OCI-LY3 (cell line): ENCODE measurements around the gene SLCO4C1.

Source experiments
- H2AFZ ChIP-seq: fragments of 200-600, 300-600 bp; shearing (Covaris generic); 2 replicates; pipeline ENCODE4 v1.6.0; 2014; ENCODE audit warnings: antibody characterized with exemption, low read depth, low read length
- H3K27ac ChIP-seq: fragments of 200-600, 300-600 bp; sonication (generic); 2 replicates; pipeline ENCODE4 v1.5.1; 2014; ENCODE audit warnings: mild to moderate bottlenecking, low read length, moderate library complexity, mixed read lengths
- H3K27me3 ChIP-seq: fragments of 200-600, 300-600 bp; sonication (generic); 2 replicates; pipeline ENCODE4 v1.6.1; 2014; ENCODE audit warnings: low read depth, low read length, mixed read lengths
- H3K36me3 ChIP-seq: fragments of 200-600, 300-600 bp; sonication (generic); replicated peaks from 2 replicates; pipeline ENCODE3; 2014; ENCODE audit warnings: low read depth, low read length, mixed read lengths
- H3K4me1 ChIP-seq: fragments of 300-600, 200-600 bp; sonication (generic); 2 replicates; pipeline ENCODE4 v1.6.1; 2014; ENCODE audit warnings: low read length, mixed read lengths
- H3K4me2 ChIP-seq: fragments of 200-600, 300-600 bp; sonication (generic); 2 replicates; pipeline ENCODE4 v1.6.1; 2014; ENCODE audit warnings: low read length, mixed read lengths
- H3K4me3 ChIP-seq: fragments of 300-600, 200-600 bp; sonication (generic); 2 replicates; pipeline ENCODE4 v1.5.1; 2014; ENCODE audit warnings: antibody characterized with exemption, mild to moderate bottlenecking, low read length, moderate library complexity
- H3K79me2 ChIP-seq: fragments of 300-600, 200-600 bp; shearing (Covaris generic); 2 replicates; pipeline ENCODE4 v1.6.1; 2014; ENCODE audit warnings: mild to moderate bottlenecking, low read length, mixed read lengths
- H3K9ac ChIP-seq: fragments of 300-600, 200-600 bp; shearing (Covaris generic); 2 replicates; pipeline ENCODE4 v1.6.0; 2014; ENCODE audit warnings: mild to moderate bottlenecking, low read length, moderate library complexity
- H3K9me3 ChIP-seq: fragments of 200-600, 300-600 bp; shearing (Covaris generic); 2 replicates; pipeline ENCODE4 v1.6.1; 2014; ENCODE audit warnings: low read length, mixed read lengths; ENCODE audit not compliant: insufficient read depth
- H4K20me1 ChIP-seq: fragments of 200-600, 300-600 bp; sonication (generic); 2 replicates; pipeline ENCODE4 v1.6.1; 2016; ENCODE audit warnings: low read length, mixed read lengths; ENCODE audit not compliant: insufficient read depth
- EZH2phosphoT487 ChIP-seq: fragments of 200-600 bp; shearing (Covaris generic); IDR thresholded peaks from 2 replicates; pipeline ENCODE4 v1.6.1; 2018; ENCODE audit warnings: antibody characterized with exemption, mixed run types, low read depth
- TF ChIP-seq, protein P1 (sequence below): fragments of 200-600, 300-600 bp; sonication (generic); IDR thresholded peaks from 2 replicates; pipeline ENCODE4 v1.5.1; 2014; ENCODE audit warnings: antibody characterized with exemption, low read length, low read depth

The SLCO4C1 gene

DNA sequence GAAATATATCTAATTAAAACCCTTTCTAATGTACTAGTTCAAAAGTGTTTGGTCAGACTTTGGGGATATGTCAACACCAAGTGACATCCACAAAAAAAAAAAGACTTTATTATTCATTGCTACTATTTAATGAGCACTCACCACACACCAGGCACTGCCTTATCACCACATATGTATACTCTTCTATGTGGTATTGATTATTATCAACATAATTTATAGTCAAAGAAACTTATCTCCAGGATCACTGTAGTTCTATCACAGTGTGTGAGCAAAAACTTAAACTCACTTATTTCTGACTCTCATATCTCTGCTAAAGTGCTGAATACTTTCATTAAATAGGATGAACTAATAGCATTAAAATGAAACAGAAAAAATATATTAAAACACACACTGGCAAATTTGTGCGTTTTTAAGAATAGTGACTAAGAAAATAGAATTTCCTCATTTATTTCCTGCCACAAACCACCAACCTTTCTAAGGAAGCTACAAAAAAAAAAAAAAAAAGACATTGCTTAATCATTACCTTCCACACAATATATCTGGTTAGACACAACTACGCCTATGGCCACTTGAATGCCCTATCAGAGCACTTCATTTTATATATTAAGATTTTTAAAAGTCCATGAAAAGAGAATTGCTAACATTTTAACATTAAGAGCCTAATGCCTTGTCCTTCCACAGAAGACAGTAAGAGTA, 12.8 kb downstream of the SLCO4C1 start:
- no peaks in the 10 kb centered on the region for H4K20me1 ChIP-seq
- no peak overlapping the region for H3K4me3 ChIP-seq
- peaks cover 20% of the 10 kb centered on the region for H3K4me1 ChIP-seq
- no peaks in the 10 kb centered on the region for H3K27me3 ChIP-seq
- H2AFZ ChIP-seq: no peak overlapping the region
- no peaks in the 10 kb centered on the region for H3K9me3 ChIP-seq
- H3K9ac ChIP-seq: no peak overlapping the region
- no peak overlapping the region for H3K4me2 ChIP-seq
- no peaks in the 10 kb centered on the region for H3K79me2 ChIP-seq
- H3K27ac ChIP-seq: no peak overlapping the region
- no peak for TF ChIP-seq EZH2phosphoT487
- TF ChIP-seq, protein P1, sequence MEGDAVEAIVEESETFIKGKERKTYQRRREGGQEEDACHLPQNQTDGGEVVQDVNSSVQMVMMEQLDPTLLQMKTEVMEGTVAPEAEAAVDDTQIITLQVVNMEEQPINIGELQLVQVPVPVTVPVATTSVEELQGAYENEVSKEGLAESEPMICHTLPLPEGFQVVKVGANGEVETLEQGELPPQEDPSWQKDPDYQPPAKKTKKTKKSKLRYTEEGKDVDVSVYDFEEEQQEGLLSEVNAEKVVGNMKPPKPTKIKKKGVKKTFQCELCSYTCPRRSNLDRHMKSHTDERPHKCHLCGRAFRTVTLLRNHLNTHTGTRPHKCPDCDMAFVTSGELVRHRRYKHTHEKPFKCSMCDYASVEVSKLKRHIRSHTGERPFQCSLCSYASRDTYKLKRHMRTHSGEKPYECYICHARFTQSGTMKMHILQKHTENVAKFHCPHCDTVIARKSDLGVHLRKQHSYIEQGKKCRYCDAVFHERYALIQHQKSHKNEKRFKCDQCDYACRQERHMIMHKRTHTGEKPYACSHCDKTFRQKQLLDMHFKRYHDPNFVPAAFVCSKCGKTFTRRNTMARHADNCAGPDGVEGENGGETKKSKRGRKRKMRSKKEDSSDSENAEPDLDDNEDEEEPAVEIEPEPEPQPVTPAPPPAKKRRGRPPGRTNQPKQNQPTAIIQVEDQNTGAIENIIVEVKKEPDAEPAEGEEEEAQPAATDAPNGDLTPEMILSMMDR: no peak
- H3K36me3 ChIP-seq: no peaks in the 10 kb centered on the region

- Histone ChIP-seq H3K9ac (no peak overlapping the region), H3K4me3 (no peak overlapping the region), H3K79me2 (no peaks in the 10 kb centered on the region), H3K4me1 (0 out of 2 replicates have a peak, but pooled peaks cover 2% of the 10 kb centered on the region), H3K36me3 (no peaks in the 10 kb centered on the region), H3K4me2 (no peak overlapping the region), H4K20me1 (no peaks in the 10 kb centered on the region), H3K9me3 (no peaks in the 10 kb centered on the region), H3K27ac (no peak overlapping the region), H3K27me3 (no peaks in the 10 kb centered on the region), H2AFZ (no peak overlapping the region)
- TF ChIP-seq, protein P1: no peak
- TF ChIP-seq EZH2phosphoT487: no peak
These were observed 16.4 kb downstream of the SLCO4C1 start for GRCh38 chr5:102279711-102280110.

DNA sequence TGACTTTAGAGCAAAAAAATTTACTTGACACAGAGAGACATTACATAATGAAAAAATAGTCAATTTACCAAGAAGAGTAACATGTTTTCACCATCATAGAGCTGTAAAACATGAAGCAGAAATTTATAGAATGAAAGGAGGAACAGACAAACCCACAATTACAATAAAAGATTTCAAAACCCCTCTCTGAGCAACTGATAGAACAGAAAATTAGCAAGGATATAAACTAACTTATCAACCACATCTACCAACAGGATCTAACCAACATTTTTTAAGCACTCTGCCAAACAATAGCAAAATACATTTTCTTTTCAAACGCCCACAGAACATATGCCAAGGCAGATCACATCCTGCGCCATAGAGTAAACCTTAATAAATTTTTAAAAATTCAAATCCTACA, 17.9 kb downstream of the SLCO4C1 start:
- Histone ChIP-seq H3K4me3 (no peak overlapping the region), H3K27me3 (no peaks in the 10 kb centered on the region), H4K20me1 (no peaks in the 10 kb centered on the region), H3K36me3 (no peaks in the 10 kb centered on the region), H3K9me3 (no peaks in the 10 kb centered on the region), H3K27ac (no peak overlapping the region), H3K4me2 (no peak overlapping the region), H3K4me1 (no peaks in the 10 kb centered on the region), H3K79me2 (no peaks in the 10 kb centered on the region), H2AFZ (no peak overlapping the region), H3K9ac (no peak overlapping the region)
- TF ChIP-seq EZH2phosphoT487: no peak
- TF ChIP-seq, protein P1: no peak

- no peak overlapping the region for H2AFZ ChIP-seq
- H3K27ac ChIP-seq: no peak overlapping the region
- TF ChIP-seq EZH2phosphoT487: no peak
- TF ChIP-seq, protein P1: no peak
- no peaks in the 10 kb centered on the region for H3K9me3 ChIP-seq
- no peak overlapping the region for H3K4me3 ChIP-seq
- H3K36me3 ChIP-seq: no peaks in the 10 kb centered on the region
- H3K27me3 ChIP-seq: no peaks in the 10 kb centered on the region
- H3K4me1 ChIP-seq: no peaks in the 10 kb centered on the region
- no peak overlapping the region for H3K4me2 ChIP-seq
- no peak overlapping the region for H3K9ac ChIP-seq
- H4K20me1 ChIP-seq: no peaks in the 10 kb centered on the region
- no peaks in the 10 kb centered on the region for H3K79me2 ChIP-seq
These were observed 18.9 kb downstream of the SLCO4C1 start for GRCh38 chr5:102277144-102277543.
